ENCODE measurements around the gene LHX2.

The LHX2 gene

DNA sequence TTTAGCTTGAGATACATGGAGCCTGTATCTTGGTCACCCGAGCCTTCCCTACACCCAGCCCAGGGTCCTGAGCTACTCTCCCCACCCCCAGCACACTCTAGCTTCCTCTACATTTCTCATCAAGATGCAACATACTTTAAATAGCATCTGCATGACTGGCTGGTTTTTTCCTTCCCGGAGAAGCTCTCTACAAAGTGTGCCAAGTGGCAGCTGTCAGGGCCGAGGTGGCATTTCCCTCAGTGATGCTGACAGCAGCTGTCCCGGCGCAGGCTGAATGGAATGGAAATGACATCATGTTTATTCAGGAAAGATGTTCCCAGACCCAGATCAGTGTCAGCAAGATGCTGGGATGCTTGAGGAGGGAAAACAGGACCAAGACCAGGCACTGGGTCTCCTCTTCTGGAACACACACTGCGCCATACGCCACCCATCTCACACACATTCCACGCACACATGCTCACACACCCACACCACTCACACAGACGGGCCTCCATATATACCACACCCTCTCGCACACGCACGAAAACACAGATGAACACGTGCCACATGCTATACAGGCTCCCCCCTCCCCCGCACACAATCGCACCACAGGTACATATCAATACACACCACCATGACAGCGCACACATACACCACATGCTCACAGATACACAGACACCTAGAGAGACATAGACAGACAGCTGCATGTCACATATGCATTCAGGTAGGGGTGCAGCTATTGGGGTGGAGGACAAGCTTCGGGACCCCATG lies 67.8 kb downstream of the LHX2 start:
- peak in 21 of 42 donors; percentile 7 to 47 (median 18) for DNase-seq
- intact Hi-C loops (cut with DNase I), result no loop called here

DNA sequence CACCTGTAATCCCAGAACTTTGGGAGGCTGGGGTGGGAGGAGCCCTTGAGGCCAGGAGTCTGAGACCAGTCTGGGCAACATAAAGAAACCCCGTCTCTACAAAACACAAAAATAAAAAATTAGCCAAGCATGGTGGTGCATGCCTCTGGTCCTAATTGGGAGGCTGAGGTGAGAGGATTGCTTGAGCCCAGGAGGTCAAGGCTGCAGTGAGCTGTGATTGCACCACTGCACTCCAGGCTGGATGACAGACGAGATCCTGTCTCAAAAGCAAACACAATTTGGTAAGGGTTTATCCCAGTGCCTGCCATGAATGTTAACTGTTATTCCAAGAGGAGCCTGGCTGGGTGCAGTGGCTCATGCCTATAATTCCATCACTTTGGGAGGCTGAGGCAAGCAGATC lies 71.1 kb downstream of the LHX2 start:
- no peak for DNase-seq

More for the DNA sequence above, 71.1 kb downstream of the LHX2 start:
- intact Hi-C loops (cut with DNase I), result no loop called here
